CD4-positive, CD25-positive, alpha-beta regulatory T cell (primary cell): ENCODE measurements around the gene VTCN1. TPM values are rescaled to one million over a fixed set of nuclear protein-coding genes. Genes with fewer than 3 reads are reported as not detected.
"Not testable (repeated sequence)": the region's sequence is repeated elsewhere in the genome, so short reads cannot be mapped to it uniquely, and the experiment has no call there.

Experiments used
- ATAC-seq, 2 donors: fragments of 150-1000 bp; cut with Tn5 transposase; one replicate each; pipeline ENCODE4 v1.10.0; 2021; ENCODE audit warnings: low read depth in 2 of 2, moderate number of reproducible peaks in 2 of 2, moderate library complexity in 1 of 2
- DNase-seq, 3 donors: peaks; one replicate each; pipeline versions ENCODE4 v3.0.0 to v3.0.0-alpha.2; 2012 to 2022; ENCODE audit warnings: mixed read lengths in 1 of 3
- H3K27ac ChIP-seq: one replicate; pipeline ENCODE4 v1.7.0; 2013; ENCODE audit warnings: mild to moderate bottlenecking, low read length; ENCODE audit not compliant: insufficient read depth, poor library complexity, severe bottlenecking
- H3K27me3 ChIP-seq: one replicate; pipeline ENCODE4 v1.7.0; 2013; ENCODE audit warnings: low read length; ENCODE audit not compliant: control insufficient read depth, insufficient read depth
- H3K36me3 ChIP-seq: one replicate; pipeline ENCODE4 v1.7.0; 2013; ENCODE audit warnings: mild to moderate bottlenecking, low read length, moderate library complexity; ENCODE audit not compliant: control insufficient read depth, insufficient read depth
- H3K4me1 ChIP-seq: 2 replicates; pipeline ENCODE4 v1.7.0; 2013; ENCODE audit warnings: mild to moderate bottlenecking, low read length; ENCODE audit not compliant: insufficient read depth, control insufficient read depth, poor library complexity, severe bottlenecking
- H3K4me3 ChIP-seq: one replicate; pipeline ENCODE4 v1.7.0; 2013; ENCODE audit warnings: low read depth, mild to moderate bottlenecking, low read length, moderate library complexity
- H3K9me3 ChIP-seq, 2 experiments: 1 replicate in 1 of 2; 2 replicates in 1 of 2; pipeline ENCODE4 v1.7.0; 2013; ENCODE audit warnings: low read length in 2 of 2, mild to moderate bottlenecking in 1 of 2, moderate library complexity in 1 of 2; ENCODE audit not compliant: control insufficient read depth in 2 of 2
- H3K27ac Mint-ChIP-seq, 3 donors: one replicate each; pipeline ENCODE4 v1.8.0; 2020 to 2022; ENCODE audit warnings: mild to moderate bottlenecking in 3 of 3, mixed read lengths in 3 of 3, moderate library complexity in 2 of 3
- H3K27me3 Mint-ChIP-seq: one replicate; pipeline ENCODE4 v1.8.0; 2022; ENCODE audit warnings: mild to moderate bottlenecking, mixed read lengths
- H3K36me3 Mint-ChIP-seq: one replicate; pipeline ENCODE4 v1.8.0; 2020; ENCODE audit warnings: mixed read lengths
- H3K4me1 Mint-ChIP-seq, 4 donors: one replicate each; pipeline ENCODE4 v1.8.0; 2020 to 2022; ENCODE audit warnings: mixed read lengths in 4 of 4, mild to moderate bottlenecking in 1 of 4
- H3K4me3 Mint-ChIP-seq, 4 donors: one replicate each; pipeline ENCODE4 v1.8.0; 2020 to 2022; ENCODE audit warnings: mild to moderate bottlenecking in 4 of 4, mixed read lengths in 4 of 4, moderate library complexity in 3 of 4
- H3K9me3 Mint-ChIP-seq, 7 donors: one replicate each; pipeline ENCODE4 v1.8.0; 2020 to 2022; ENCODE audit warnings: mixed read lengths in 7 of 7, mild to moderate bottlenecking in 3 of 7, moderate library complexity in 2 of 7
- polyA plus RNA-seq, 4 donors: library from polyadenylated mRNA; unstranded; fragments of 300-500 nt; fragmentation: Illumina TruSeq; gene quantifications; one replicate each; pipeline ENCODE4 v1.2.3, GENCODE V29; 2021
- total RNA-seq: library from RNA; stranded (reverse); gene quantifications from one replicate; pipeline ENCODE4 v1.2.3, GENCODE V29; 2022

Gene VTCN1
- total and polyA plus RNA-seq, 5 donors from 2014 or later: not detected

DNA sequence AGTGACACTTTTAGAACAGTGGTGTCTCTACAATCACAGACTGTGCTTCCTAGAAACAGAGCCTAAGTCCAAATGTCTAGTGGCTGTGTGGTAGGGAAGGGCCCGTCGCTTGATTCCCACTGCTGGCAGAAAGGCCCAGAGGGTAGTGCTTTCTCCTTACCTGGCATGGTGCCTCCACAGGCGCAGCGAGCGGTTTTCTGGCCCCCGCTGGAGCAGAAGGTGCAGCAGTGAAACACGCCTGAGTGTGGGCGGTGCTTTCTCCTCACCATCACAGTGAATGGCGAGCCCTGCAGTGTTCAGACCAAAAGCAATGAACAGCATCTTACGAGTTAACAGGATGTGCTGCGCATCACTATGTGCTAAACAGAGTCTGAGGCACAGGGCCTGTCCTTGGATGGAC, 97.5 kb downstream of the VTCN1 start:
- Mint-ChIP-seq H3K36me3 (no peaks in the 10 kb centered on the region), H3K9me3 (no peaks in the 10 kb centered on the region), H3K4me3 (no peak overlapping the region), H3K27ac (no peak overlapping the region), H3K27me3 (no peaks in the 10 kb centered on the region), H3K4me1 (peaks cover 9 to 26% (median 10%) of the 10 kb centered on the region in 4 donors)
- Histone ChIP-seq H3K9me3 (no peaks in the 10 kb centered on the region), H3K4me3 (no peak overlapping the region), H3K27me3 (no peaks in the 10 kb centered on the region), H3K27ac (no peak overlapping the region), H3K36me3 (no peaks in the 10 kb centered on the region), H3K4me1 (no peaks in the 10 kb centered on the region)
- ATAC-seq (peak in 1 of 2 donors; percentile 30), DNase-seq (no peak)

- Histone ChIP-seq H3K27me3 (no peaks in the 10 kb centered on the region), H3K4me1 (no peaks in the 10 kb centered on the region), H3K9me3 (no peaks in the 10 kb centered on the region), H3K4me3 (no peak overlapping the region), H3K36me3 (no peaks in the 10 kb centered on the region), H3K27ac (no peak overlapping the region)
- H3K4me3 Mint-ChIP-seq: no peak overlapping the region
- no peaks in the 10 kb centered on the region for H3K27me3 Mint-ChIP-seq
- H3K36me3 Mint-ChIP-seq: peaks cover 3% of the 10 kb centered on the region
- ATAC-seq (no peak), DNase-seq (no peak)
- peak overlapping the region in 1 of 3 donors; percentile 32 for H3K27ac Mint-ChIP-seq
- no peaks in the 10 kb centered on the region for H3K9me3 Mint-ChIP-seq
- peaks cover 9 to 26% (median 10%) of the 10 kb centered on the region in 4 donors for H3K4me1 Mint-ChIP-seq
Observed at GRCh38 chr1:117112047-117112717, 98.5 kb downstream of the VTCN1 start.

GRCh38 chr1:117110774-117111173, 100.0 kb downstream of the VTCN1 start:
- no peak for ATAC-seq
- DNase-seq: no peak
- no peaks in the 10 kb centered on the region for H3K9me3 ChIP-seq
- H3K4me3 Mint-ChIP-seq: no peak overlapping the region
- H3K27me3 ChIP-seq: no peaks in the 10 kb centered on the region
- no peaks in the 10 kb centered on the region for H3K9me3 Mint-ChIP-seq
- H3K27ac Mint-ChIP-seq: peak overlapping the region in 1 of 3 donors; percentile 29
- H3K4me3 ChIP-seq: no peak overlapping the region
- H3K27ac ChIP-seq: no peak overlapping the region
- H3K27me3 Mint-ChIP-seq: no peaks in the 10 kb centered on the region
- H3K36me3 ChIP-seq: no peaks in the 10 kb centered on the region
- peaks cover 10% of the 10 kb centered on the region for H3K36me3 Mint-ChIP-seq
- no peaks in the 10 kb centered on the region for H3K4me1 ChIP-seq
- peaks cover 9 to 31% (median 10%) of the 10 kb centered on the region in 4 donors for H3K4me1 Mint-ChIP-seq

GRCh38 chr1:117107364-117107763, 103.4 kb downstream of the VTCN1 start:
- Histone ChIP-seq H3K36me3 (peaks cover 7% of the 10 kb centered on the region), H3K4me3 (no peak overlapping the region), H3K4me1 (no peaks in the 10 kb centered on the region), H3K9me3 (no peaks in the 10 kb centered on the region), H3K27ac (no peak overlapping the region), H3K27me3 (no peaks in the 10 kb centered on the region)
- no peak overlapping the region for H3K27ac Mint-ChIP-seq
- peaks cover 3 to 23% (median 6%) of the 10 kb centered on the region in 4 donors for H3K4me1 Mint-ChIP-seq
- peaks cover 31% of the 10 kb centered on the region for H3K36me3 Mint-ChIP-seq
- no peak for DNase-seq
- H3K9me3 Mint-ChIP-seq: no peaks in the 10 kb centered on the region
- no peak overlapping the region for H3K4me3 Mint-ChIP-seq
- no peak for ATAC-seq
- H3K27me3 Mint-ChIP-seq: no peaks in the 10 kb centered on the region

DNA sequence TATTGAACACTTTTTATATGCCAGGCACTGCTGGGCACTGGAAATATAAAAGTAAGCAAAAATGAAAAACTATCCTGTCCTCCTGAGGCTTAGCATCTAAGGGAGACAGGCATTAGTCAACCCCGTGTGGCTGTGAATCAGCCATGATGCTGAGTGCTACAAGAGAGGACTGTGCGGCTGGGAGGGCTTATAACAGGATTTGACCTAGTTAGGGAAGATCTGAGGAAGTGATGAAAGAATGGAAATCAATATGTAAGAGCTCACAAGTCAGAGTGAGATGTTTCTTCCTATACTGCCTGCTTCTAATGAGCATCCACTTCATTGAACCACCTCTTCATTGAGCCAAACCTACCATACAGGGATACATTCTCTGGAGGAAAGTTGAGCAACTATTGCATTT, 104.2 kb downstream of the VTCN1 start:
- no peaks in the 10 kb centered on the region for H3K4me1 ChIP-seq
- H3K9me3 Mint-ChIP-seq: no peaks in the 10 kb centered on the region
- ATAC-seq: no peak

DNA sequence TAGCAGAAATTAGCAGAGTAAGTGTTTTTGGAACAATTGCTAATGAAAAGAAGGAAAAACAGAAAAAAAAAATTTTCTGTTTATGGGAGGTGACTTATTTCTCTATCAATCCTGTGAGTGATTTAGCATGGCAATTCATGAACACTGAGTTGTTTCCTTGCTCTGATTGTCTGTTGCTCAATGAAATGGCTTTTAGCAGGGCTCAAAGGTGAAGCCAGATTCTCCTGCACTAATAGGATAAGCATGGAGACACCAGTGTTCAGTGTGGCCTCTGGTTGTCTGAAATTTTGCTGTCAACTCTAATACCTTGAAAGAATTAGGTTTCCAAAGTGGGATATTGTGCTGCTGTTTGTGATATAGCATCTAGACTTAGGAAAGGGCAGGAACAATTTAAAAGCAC, 105.0 kb downstream of the VTCN1 start:
- no peak for ATAC-seq
- Mint-ChIP-seq H3K27me3 (no peaks in the 10 kb centered on the region), H3K27ac (no peak overlapping the region), H3K4me1 (peaks cover 3 to 16% (median 8%) of the 10 kb centered on the region in 4 donors), H3K9me3 (no peaks in the 10 kb centered on the region), H3K4me3 (no peak overlapping the region), H3K36me3 (peaks cover 40% of the 10 kb centered on the region)
- no peak for DNase-seq
- Histone ChIP-seq H3K27ac (no peak overlapping the region), H3K4me3 (no peak overlapping the region), H3K9me3 (no peaks in the 10 kb centered on the region), H3K36me3 (peaks cover 23% of the 10 kb centered on the region), H3K27me3 (no peaks in the 10 kb centered on the region), H3K4me1 (no peaks in the 10 kb centered on the region)

More for the DNA sequence above, 104.2 kb downstream of the VTCN1 start:
- H3K4me1 Mint-ChIP-seq: peaks cover 3 to 23% (median 8%) of the 10 kb centered on the region in 4 donors
- Histone ChIP-seq H3K27ac (no peak overlapping the region), H3K4me3 (no peak overlapping the region), H3K36me3 (peaks cover 16% of the 10 kb centered on the region), H3K9me3 (no peaks in the 10 kb centered on the region), H3K27me3 (no peaks in the 10 kb centered on the region)
- no peak overlapping the region for H3K27ac Mint-ChIP-seq
- H3K4me3 Mint-ChIP-seq: no peak overlapping the region
- no peak for DNase-seq
- peaks cover 35% of the 10 kb centered on the region for H3K36me3 Mint-ChIP-seq
- H3K27me3 Mint-ChIP-seq: no peaks in the 10 kb centered on the region

DNA sequence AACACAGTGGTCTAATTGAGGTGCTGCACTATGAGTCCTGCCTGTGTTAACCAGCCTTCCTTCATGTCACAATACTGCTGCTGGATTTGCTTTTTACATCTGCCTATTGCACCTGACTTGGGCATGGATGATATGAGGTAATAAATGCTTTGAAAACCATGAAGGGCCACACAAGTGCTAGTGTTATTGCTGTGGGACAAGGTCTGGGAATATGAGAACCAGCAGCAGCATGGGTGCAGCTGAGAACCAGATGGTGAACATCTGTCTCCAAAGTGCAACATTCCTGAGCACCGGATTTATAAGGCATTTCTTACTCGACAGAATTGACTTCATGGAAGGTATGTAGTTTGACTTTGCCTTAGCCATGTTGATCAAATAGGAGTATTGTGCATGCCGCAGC, 105.7 kb downstream of the VTCN1 start:
- H3K36me3 ChIP-seq: peaks cover 31% of the 10 kb centered on the region
- Mint-ChIP-seq H3K36me3 (peaks cover 48% of the 10 kb centered on the region), H3K4me1 (peaks cover 3 to 12% (median 7%) of the 10 kb centered on the region in 4 donors), H3K4me3 (no peak overlapping the region), H3K9me3 (no peaks in the 10 kb centered on the region), H3K27me3 (no peaks in the 10 kb centered on the region), H3K27ac (no peak overlapping the region)
- no peak overlapping the region for H3K27ac ChIP-seq
- DNase-seq (no peak), ATAC-seq (no peak)
- H3K4me3 ChIP-seq: no peak overlapping the region
- H3K4me1 ChIP-seq: no peaks in the 10 kb centered on the region
- H3K27me3 ChIP-seq: no peaks in the 10 kb centered on the region
- H3K9me3 ChIP-seq: no peaks in the 10 kb centered on the region

DNA sequence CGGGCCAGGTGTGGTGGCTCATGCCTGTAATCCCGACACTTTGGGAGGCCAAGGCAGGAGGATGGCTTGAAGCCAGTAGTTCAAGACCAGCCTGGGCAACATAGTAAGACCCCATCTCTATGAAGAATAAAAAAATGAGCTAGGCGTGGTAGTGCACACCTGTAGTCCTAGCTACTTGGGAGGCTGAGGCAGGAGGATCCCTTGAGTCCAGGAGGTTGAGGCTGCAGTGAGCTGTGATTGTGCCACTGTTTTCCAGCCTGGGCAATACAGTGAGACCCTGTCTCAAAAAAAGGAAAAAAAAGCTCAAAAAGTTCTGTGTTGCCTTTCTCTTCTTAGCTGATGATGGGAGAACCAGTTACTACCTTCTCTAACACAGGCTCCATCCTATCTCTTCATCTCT, 108.9 kb downstream of the VTCN1 start:
- not testable (repeated sequence) for H3K9me3 ChIP-seq, H3K27me3 Mint-ChIP-seq, H3K27ac ChIP-seq, H3K4me3 Mint-ChIP-seq, H3K27ac Mint-ChIP-seq, H3K4me1 ChIP-seq, ATAC-seq, H3K4me1 Mint-ChIP-seq, H3K27me3 ChIP-seq, H3K4me3 ChIP-seq, H3K9me3 Mint-ChIP-seq, DNase-seq
- peaks cover 60% of the 10 kb centered on the region for H3K36me3 ChIP-seq
- peaks cover 66% of the 10 kb centered on the region for H3K36me3 Mint-ChIP-seq
